Naive B cell (primary cell): ENCODE data around the gene SIRPG. TPM values are rescaled to one million over a fixed set of nuclear protein-coding genes. Genes with fewer than 3 reads are reported as not detected.
A peak's percentile ranks its signal among the peaks of the same experiment; 100 is the strongest.

Source experiments
- ATAC-seq, 2 donors: fragments of 150-1000 bp; cut with Tn5 transposase; 2 replicates each; pipeline ENCODE4 v1.10.0; 2021; ENCODE audit warnings: low read depth in 2 of 2, mild to moderate bottlenecking in 2 of 2, moderate library complexity in 2 of 2
- DNase-seq: peaks from one replicate; pipeline ENCODE4 v3.0.0; 2022
- H3K27ac Mint-ChIP-seq, 6 donors: one replicate each; pipeline ENCODE4 v1.8.0; 2020 to 2022; ENCODE audit warnings: mild to moderate bottlenecking in 6 of 6, mixed read lengths in 6 of 6, moderate library complexity in 5 of 6, inconsistent platforms in 2 of 6
- H3K27me3 Mint-ChIP-seq, 3 donors: one replicate each; pipeline ENCODE4 v1.8.0; 2021 to 2022; ENCODE audit warnings: mixed read lengths in 3 of 3, mild to moderate bottlenecking in 1 of 3
- H3K36me3 Mint-ChIP-seq, 2 donors: one replicate each; pipeline ENCODE4 v1.8.0; 2020 to 2022; ENCODE audit warnings: mixed read lengths in 2 of 2, inconsistent platforms in 1 of 2, mild to moderate bottlenecking in 1 of 2
- H3K4me1 Mint-ChIP-seq, 3 donors: one replicate each; pipeline ENCODE4 v1.8.0; 2020 to 2022; ENCODE audit warnings: mixed read lengths in 3 of 3, inconsistent platforms in 1 of 3, mild to moderate bottlenecking in 1 of 3, moderate library complexity in 1 of 3
- H3K4me3 Mint-ChIP-seq, 8 donors: one replicate each; pipeline ENCODE4 v1.8.0; 2020 to 2022; ENCODE audit warnings: mild to moderate bottlenecking in 8 of 8, mixed read lengths in 8 of 8, moderate library complexity in 8 of 8, inconsistent platforms in 2 of 8
- H3K9me3 Mint-ChIP-seq, 7 donors: one replicate each; pipeline ENCODE4 v1.8.0; 2020 to 2022; ENCODE audit warnings: mixed read lengths in 7 of 7, mild to moderate bottlenecking in 5 of 7, inconsistent platforms in 2 of 7, moderate library complexity in 1 of 7
- polyA plus RNA-seq, 6 donors: library from polyadenylated mRNA; unstranded; fragments of 300-500 nt; fragmentation: Illumina TruSeq; gene quantifications; one replicate each; pipeline ENCODE4 v1.2.3, GENCODE V29; 2021; ENCODE audit warnings: low read depth in 6 of 6

SIRPG gene
- polyA plus RNA-seq, 6 donors from 2014 or later, result 0.22 to 1.3 (median 0.85) TPM; not detected in 2

DNA sequence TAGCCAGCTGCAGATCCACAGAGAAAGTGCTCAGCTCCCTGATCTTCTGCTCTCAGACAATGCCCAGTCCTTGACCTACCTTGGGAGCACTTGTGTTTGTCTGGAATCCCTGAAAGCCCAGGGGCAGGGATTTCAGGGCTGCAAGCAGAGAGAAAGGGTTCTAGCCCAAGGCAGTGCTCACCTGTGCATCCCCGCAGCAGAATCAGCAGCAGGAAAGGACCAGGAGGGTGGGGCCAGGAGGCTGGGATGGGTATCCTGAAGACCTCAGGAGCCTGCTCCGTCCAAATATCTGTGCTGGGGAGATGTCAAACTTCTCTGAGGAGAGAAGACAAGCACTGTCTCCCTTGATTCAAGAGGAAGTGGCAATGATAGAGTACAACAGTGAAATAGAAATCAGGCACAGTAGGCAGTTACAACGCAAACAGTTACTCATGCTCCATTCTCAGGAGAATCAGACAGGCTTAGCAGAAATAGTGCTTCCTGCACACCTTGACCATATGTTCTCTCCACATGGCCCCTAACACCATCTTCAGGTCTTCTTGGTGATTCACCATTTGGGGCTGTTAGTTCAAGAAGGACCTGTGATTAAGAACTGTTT lies 28.7 kb upstream of the SIRPG start:
- ATAC-seq (no peak), DNase-seq (no peak)
- H3K27me3 Mint-ChIP-seq, result peaks cover 34 to 44% (median 42%) of the 10 kb centered on the region in 3 donors
- H3K36me3 Mint-ChIP-seq, result peaks cover 7 to 9% of the 10 kb centered on the region in 2 donors
- H3K4me3 Mint-ChIP-seq, result no peak overlapping the region
- H3K4me1 Mint-ChIP-seq, result no peaks in the 10 kb centered on the region
- H3K9me3 Mint-ChIP-seq, result peaks cover 0 to 18% (median 8%) of the 10 kb centered on the region in 7 donors
- peak overlapping the region in 1 of 6 donors; percentile 47 for H3K27ac Mint-ChIP-seq

- H3K36me3 Mint-ChIP-seq, result peaks cover 5 to 8% of the 10 kb centered on the region in 2 donors
- H3K27ac Mint-ChIP-seq, result no peak overlapping the region
- ATAC-seq (no peak), DNase-seq (no peak)
- peaks cover 38 to 41% (median 38%) of the 10 kb centered on the region in 3 donors for H3K27me3 Mint-ChIP-seq
- peaks cover 0 to 20% (median 6%) of the 10 kb centered on the region in 7 donors for H3K9me3 Mint-ChIP-seq
- no peaks in the 10 kb centered on the region for H3K4me1 Mint-ChIP-seq
- H3K4me3 Mint-ChIP-seq, result no peak overlapping the region
Observed at GRCh38 chr20:1685304-1686052, 27.9 kb upstream of the SIRPG start.

GRCh38 chr20:1684872-1685271 lies 27.3 kb upstream of the SIRPG start:
- ATAC-seq, result no peak
- no peaks in the 10 kb centered on the region for H3K4me1 Mint-ChIP-seq

GRCh38 chr20:1676650-1677049 lies 19.1 kb upstream of the SIRPG start:
- Mint-ChIP-seq H3K36me3 (no peaks in the 10 kb centered on the region), H3K4me1 (peaks cover 0 to 2% (median 0%) of the 10 kb centered on the region in 3 donors), H3K27me3 (peaks cover 34 to 62% (median 49%) of the 10 kb centered on the region in 3 donors), H3K27ac (no peak overlapping the region), H3K9me3 (peaks cover 0 to 6% (median 0%) of the 10 kb centered on the region in 7 donors), H3K4me3 (no peak overlapping the region)
- no peak for ATAC-seq
- no peak for DNase-seq

More at GRCh38 chr20:1684872-1685271, 27.3 kb upstream of the SIRPG start:
- H3K27ac Mint-ChIP-seq, result no peak overlapping the region
- H3K4me3 Mint-ChIP-seq, result no peak overlapping the region
- peaks cover 0 to 16% (median 5%) of the 10 kb centered on the region in 7 donors for H3K9me3 Mint-ChIP-seq
- H3K27me3 Mint-ChIP-seq, result peaks cover 32 to 39% (median 38%) of the 10 kb centered on the region in 3 donors
- peaks cover 0 to 4% of the 10 kb centered on the region in 2 donors for H3K36me3 Mint-ChIP-seq
- no peak for DNase-seq

- Mint-ChIP-seq H3K27me3 (peaks cover 29 to 70% (median 57%) of the 10 kb centered on the region in 3 donors), H3K4me3 (no peak overlapping the region), H3K27ac (no peak overlapping the region), H3K9me3 (peaks cover 0 to 6% (median 0%) of the 10 kb centered on the region in 7 donors), H3K36me3 (no peaks in the 10 kb centered on the region), H3K4me1 (peaks cover 0 to 2% (median 0%) of the 10 kb centered on the region in 3 donors)
- ATAC-seq (no peak), DNase-seq (no peak)
Observed at GRCh38 chr20:1674990-1675780, 17.6 kb upstream of the SIRPG start.

GRCh38 chr20:1674361-1674760 lies 16.8 kb upstream of the SIRPG start:
- DNase-seq, result no peak

GRCh38 chr20:1673424-1673823 lies 15.8 kb upstream of the SIRPG start:
- H3K36me3 Mint-ChIP-seq, result no peaks in the 10 kb centered on the region
- peaks cover 26 to 64% (median 41%) of the 10 kb centered on the region in 3 donors for H3K27me3 Mint-ChIP-seq
- H3K27ac Mint-ChIP-seq, result no peak overlapping the region
- no peak overlapping the region for H3K4me3 Mint-ChIP-seq
- H3K9me3 Mint-ChIP-seq, result peaks cover 0 to 4% (median 0%) of the 10 kb centered on the region in 7 donors
- ATAC-seq, result no peak
- no peak for DNase-seq
- no peaks in the 10 kb centered on the region for H3K4me1 Mint-ChIP-seq

More at GRCh38 chr20:1674361-1674760, 16.8 kb upstream of the SIRPG start:
- Mint-ChIP-seq H3K4me1 (peaks cover 0 to 2% (median 0%) of the 10 kb centered on the region in 3 donors), H3K4me3 (no peak overlapping the region), H3K36me3 (no peaks in the 10 kb centered on the region), H3K9me3 (peaks cover 0 to 4% (median 0%) of the 10 kb centered on the region in 7 donors), H3K27me3 (peaks cover 27 to 63% (median 49%) of the 10 kb centered on the region in 3 donors), H3K27ac (no peak overlapping the region)
- no peak for ATAC-seq

GRCh38 chr20:1672728-1673127 lies 15.1 kb upstream of the SIRPG start:
- no peak overlapping the region for H3K27ac Mint-ChIP-seq
- no peak overlapping the region for H3K4me3 Mint-ChIP-seq
- H3K27me3 Mint-ChIP-seq, result peaks cover 21 to 59% (median 34%) of the 10 kb centered on the region in 3 donors
- H3K4me1 Mint-ChIP-seq, result peaks cover 0 to 4% (median 0%) of the 10 kb centered on the region in 3 donors
- ATAC-seq (no peak), DNase-seq (no peak)
- no peaks in the 10 kb centered on the region for H3K36me3 Mint-ChIP-seq
- peaks cover 0 to 4% (median 0%) of the 10 kb centered on the region in 7 donors for H3K9me3 Mint-ChIP-seq

- Mint-ChIP-seq H3K27me3 (peaks cover 15 to 52% (median 28%) of the 10 kb centered on the region in 3 donors), H3K4me1 (peaks cover 0 to 11% (median 0%) of the 10 kb centered on the region in 3 donors), H3K9me3 (peaks cover 0 to 4% (median 0%) of the 10 kb centered on the region in 7 donors), H3K36me3 (no peaks in the 10 kb centered on the region), H3K4me3 (no peak overlapping the region), H3K27ac (no peak overlapping the region)
- DNase-seq (no peak), ATAC-seq (no peak)
Observed at GRCh38 chr20:1671891-1672669, 14.5 kb upstream of the SIRPG start.

- peaks cover 9 to 32% (median 9%) of the 10 kb centered on the region in 3 donors for H3K4me1 Mint-ChIP-seq
- ATAC-seq (no peak), DNase-seq (no peak)
- H3K9me3 Mint-ChIP-seq, result peaks cover 0 to 4% (median 0%) of the 10 kb centered on the region in 7 donors
- no peaks in the 10 kb centered on the region for H3K36me3 Mint-ChIP-seq
- H3K4me3 Mint-ChIP-seq, result no peak overlapping the region
- H3K27ac Mint-ChIP-seq, result no peak overlapping the region
- H3K27me3 Mint-ChIP-seq, result peaks cover 0 to 28% (median 9%) of the 10 kb centered on the region in 3 donors
Observed at GRCh38 chr20:1669304-1669703, 11.7 kb upstream of the SIRPG start.

DNA sequence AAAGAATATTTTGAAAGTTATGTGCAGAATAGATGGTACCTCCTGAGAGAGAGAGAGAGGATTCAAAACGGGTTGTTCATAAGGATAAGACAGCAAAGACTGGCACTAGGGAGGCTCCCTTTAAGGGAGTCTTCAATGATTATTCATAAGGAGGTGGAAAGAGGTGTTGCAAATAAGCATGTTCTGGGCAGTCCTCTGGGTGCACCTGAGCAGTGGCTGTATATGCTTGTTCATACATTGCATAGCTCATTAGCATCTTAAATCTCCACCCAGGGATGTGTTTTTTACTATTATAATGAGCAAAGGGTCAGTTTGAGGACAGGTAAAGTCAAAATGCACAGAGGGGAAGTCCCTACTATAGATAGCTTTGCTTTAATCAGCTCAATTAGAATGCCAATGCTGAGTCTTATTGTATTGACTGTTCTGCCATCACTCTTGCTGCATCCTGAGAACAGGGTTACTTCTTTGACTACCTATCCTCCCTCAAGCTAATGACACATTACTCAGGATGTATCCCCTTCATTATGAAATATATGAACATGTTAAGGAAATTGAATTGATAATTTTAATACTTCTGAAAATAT lies 10.0 kb upstream of the SIRPG start:
- no peak for DNase-seq

DNA sequence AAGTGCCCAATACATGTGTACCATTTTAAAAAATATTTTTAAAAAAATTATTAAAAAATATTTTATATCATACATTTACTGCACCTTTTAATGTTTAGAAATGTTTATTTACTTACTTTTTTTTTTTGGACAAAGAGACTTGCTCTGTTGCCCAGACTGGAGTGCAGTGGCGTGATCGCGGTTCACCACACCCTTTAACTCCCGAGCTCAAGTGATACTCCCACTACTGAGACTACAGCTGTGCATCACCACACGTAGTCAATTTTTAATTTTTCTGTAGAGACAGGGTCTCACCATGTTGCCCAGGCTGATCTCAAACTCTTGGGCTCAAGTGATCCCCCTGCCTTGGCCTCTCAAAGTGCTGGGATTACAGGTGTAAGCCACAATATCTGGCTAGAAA lies 9.2 kb upstream of the SIRPG start:
- Mint-ChIP-seq H3K4me3 (no peak overlapping the region), H3K27ac (no peak overlapping the region), H3K27me3 (peaks cover 0 to 21% (median 9%) of the 10 kb centered on the region in 3 donors), H3K36me3 (no peaks in the 10 kb centered on the region), H3K4me1 (peaks cover 16 to 44% (median 18%) of the 10 kb centered on the region in 3 donors), H3K9me3 (peaks cover 0 to 4% (median 0%) of the 10 kb centered on the region in 7 donors)
- DNase-seq (no peak), ATAC-seq (no peak)

More for the DNA sequence above, 10.0 kb upstream of the SIRPG start:
- no peak for ATAC-seq
- H3K4me1 Mint-ChIP-seq, result peaks cover 16 to 44% (median 18%) of the 10 kb centered on the region in 3 donors
- peaks cover 0 to 21% (median 9%) of the 10 kb centered on the region in 3 donors for H3K27me3 Mint-ChIP-seq
- H3K36me3 Mint-ChIP-seq, result no peaks in the 10 kb centered on the region
- peaks cover 0 to 4% (median 0%) of the 10 kb centered on the region in 7 donors for H3K9me3 Mint-ChIP-seq
- H3K27ac Mint-ChIP-seq, result peak overlapping the region in 1 of 6 donors; percentile 12
- H3K4me3 Mint-ChIP-seq, result no peak overlapping the region
